OCI-LY1 (cell line): Measurements from ENCODE around the gene PLAAT2.
A peak's percentile ranks its signal among the peaks of the same experiment; 100 is the strongest.

ENCODE experiments used
- H2AFZ ChIP-seq: fragments of 200-600 bp; sonication (generic), shearing (Covaris generic); 2 replicates; pipeline ENCODE4 v1.6.0; 2014; ENCODE audit warnings: antibody characterized with exemption, mild to moderate bottlenecking, low read length
- H3F3A ChIP-seq: fragments of 200-600 bp; sonication (generic), shearing (Covaris generic); 2 replicates; pipeline ENCODE4 v1.6.0; 2014; ENCODE audit warnings: mild to moderate bottlenecking, antibody characterized with exemption, low read length, moderate library complexity; ENCODE audit not compliant: insufficient read depth
- H3K27ac ChIP-seq: fragments of 200-600 bp; sonication (generic); 2 replicates; pipeline ENCODE4 v1.5.1; 2014; ENCODE audit warnings: low read length, mixed run types, mild to moderate bottlenecking, low read depth; ENCODE audit not compliant: poor library complexity, severe bottlenecking
- H3K27me3 ChIP-seq: fragments of 200-600 bp; sonication (generic); 2 replicates; pipeline ENCODE4 v1.6.0; 2014; ENCODE audit warnings: antibody characterized with exemption, mild to moderate bottlenecking, low read length, moderate library complexity; ENCODE audit not compliant: insufficient read depth
- H3K36me3 ChIP-seq: fragments of 200-600 bp; sonication (generic); 2 replicates; pipeline ENCODE4 v1.6.1; 2014; ENCODE audit warnings: mild to moderate bottlenecking, antibody characterized with exemption, low read length, moderate library complexity, mixed read lengths; ENCODE audit not compliant: insufficient read depth
- H3K4me1 ChIP-seq: fragments of 200-600 bp; sonication (generic); 2 replicates; pipeline ENCODE4 v1.5.1; 2014; ENCODE audit warnings: mild to moderate bottlenecking, low read length, moderate library complexity; ENCODE audit not compliant: insufficient read depth, severe bottlenecking
- H3K4me2 ChIP-seq: fragments of 200-600 bp; sonication (generic), shearing (Covaris generic); 2 replicates; pipeline ENCODE4 v1.6.1; 2014; ENCODE audit warnings: low read length
- H3K4me3 ChIP-seq: fragments of 200-600 bp; sonication (generic); 2 replicates; pipeline ENCODE4 v1.5.1; 2014; ENCODE audit warnings: low read length, low read depth, mild to moderate bottlenecking, mixed read lengths; ENCODE audit not compliant: poor library complexity, severe bottlenecking
- H3K79me2 ChIP-seq: fragments of 200-600 bp; shearing (Covaris generic); 2 replicates; pipeline ENCODE4 v1.6.1; 2016; ENCODE audit warnings: mixed run types, low read length, mixed read lengths; ENCODE audit not compliant: insufficient read depth
- H3K9ac ChIP-seq: fragments of 200-600 bp; sonication (generic), shearing (Covaris generic); 2 replicates; pipeline ENCODE4 v1.6.1; 2014; ENCODE audit warnings: mild to moderate bottlenecking, low read length, mixed read lengths
- H3K9me2 ChIP-seq: fragments of 200-600 bp; sonication (generic), shearing (Covaris generic); 2 replicates; pipeline ENCODE4 v1.6.1; 2014; ENCODE audit warnings: low read depth, mild to moderate bottlenecking, low read length, mixed read lengths
- H3K9me3 ChIP-seq: fragments of 200-600 bp; shearing (Covaris generic); 2 replicates; pipeline ENCODE4 v1.6.1; 2014; ENCODE audit warnings: low read length, mixed read lengths
- H4K20me1 ChIP-seq: fragments of 200-600 bp; sonication (generic), shearing (Covaris generic); 2 replicates; pipeline ENCODE4 v1.6.0; 2016; ENCODE audit warnings: mild to moderate bottlenecking, low read length; ENCODE audit not compliant: insufficient read depth
- CTCF ChIP-seq: fragments of 200-600 bp; sonication (generic), shearing (Covaris generic); IDR thresholded peaks from 2 replicates; pipeline ENCODE4 v1.5.1; 2017; ENCODE audit warnings: mild to moderate bottlenecking, antibody characterized with exemption, low read length, moderate library complexity, mixed read lengths
- EZH2 ChIP-seq: fragments of 200-600 bp; sonication (generic), shearing (Covaris generic); IDR thresholded peaks from 2 replicates; pipeline ENCODE4 v1.8.0; 2017; ENCODE audit warnings: borderline replicate concordance, mixed run types, mild to moderate bottlenecking, antibody characterized with exemption, low read length, moderate library complexity, mixed read lengths

Gene PLAAT2

GRCh38 chr11:63508745-63509144 is 54.4 kb downstream of the PLAAT2 start:
- Histone ChIP-seq H2AFZ (no peak overlapping the region), H3K36me3 (no peaks in the 10 kb centered on the region), H3K4me2 (no peak overlapping the region), H4K20me1 (no peaks in the 10 kb centered on the region), H3K4me3 (no peak overlapping the region), H3K9me3 (no peaks in the 10 kb centered on the region), H3K9ac (no peak overlapping the region), H3K4me1 (no peaks in the 10 kb centered on the region), H3F3A (no peaks in the 10 kb centered on the region), H3K79me2 (no peaks in the 10 kb centered on the region), H3K27me3 (0 out of 2 replicates have a peak, but pooled peaks cover 5% of the 10 kb centered on the region), H3K27ac (no peak overlapping the region), H3K9me2 (no peaks in the 10 kb centered on the region)
- no peak for TF ChIP-seq EZH2
- TF ChIP-seq CTCF: no peak

- Histone ChIP-seq H3K27ac (no peak overlapping the region), H3K9me3 (no peaks in the 10 kb centered on the region), H2AFZ (no peak overlapping the region), H4K20me1 (no peaks in the 10 kb centered on the region), H3K36me3 (no peaks in the 10 kb centered on the region), H3K4me2 (no peak overlapping the region), H3K79me2 (no peaks in the 10 kb centered on the region), H3K9ac (no peak overlapping the region), H3K4me1 (no peaks in the 10 kb centered on the region), H3K9me2 (no peaks in the 10 kb centered on the region), H3K27me3 (0 out of 2 replicates have a peak, but pooled peaks cover 3% of the 10 kb centered on the region), H3K4me3 (no peak overlapping the region), H3F3A (no peaks in the 10 kb centered on the region)
- TF ChIP-seq CTCF (peak; percentile 38; the same call in 1 of the 2 replicates), EZH2 (no peak)
These were observed 55.2 kb downstream of the PLAAT2 start for GRCh38 chr11:63508009-63508408.

- no peak overlapping the region for H3K9ac ChIP-seq
- no peaks in the 10 kb centered on the region for H3F3A ChIP-seq
- H3K4me2 ChIP-seq: no peak overlapping the region
- H3K36me3 ChIP-seq: no peaks in the 10 kb centered on the region
- no peak overlapping the region for H3K4me3 ChIP-seq
- H4K20me1 ChIP-seq: no peaks in the 10 kb centered on the region
- H3K4me1 ChIP-seq: no peaks in the 10 kb centered on the region
- no peak overlapping the region for H3K27ac ChIP-seq
- H2AFZ ChIP-seq: no peak overlapping the region
- no peaks in the 10 kb centered on the region for H3K79me2 ChIP-seq
- no peaks in the 10 kb centered on the region for H3K9me2 ChIP-seq
- TF ChIP-seq CTCF (no peak), EZH2 (no peak)
- H3K9me3 ChIP-seq: no peaks in the 10 kb centered on the region
- 0 out of 2 replicates have a peak, but pooled peaks cover 3% of the 10 kb centered on the region for H3K27me3 ChIP-seq
These were observed 55.7 kb downstream of the PLAAT2 start for GRCh38 chr11:63507511-63507910.
